Ectodermal cell (in vitro differentiated cells): ENCODE results near the gene AADAT. TPM values are rescaled to one million over a fixed set of nuclear protein-coding genes. Genes with fewer than 3 reads are reported as not detected.

Source experiments
- H3K27ac ChIP-seq: 2 replicates; pipeline ENCODE4 v1.7.0; 2013; ENCODE audit warnings: mild to moderate bottlenecking, low read depth, low read length; ENCODE audit not compliant: insufficient read depth, poor library complexity, severe bottlenecking
- H3K27me3 ChIP-seq: 2 replicates; pipeline ENCODE4 v1.7.0; 2013; ENCODE audit warnings: mild to moderate bottlenecking, low read length; ENCODE audit not compliant: insufficient read depth, control insufficient read depth, poor library complexity, severe bottlenecking
- H3K36me3 ChIP-seq: one replicate; pipeline ENCODE4 v1.7.0; 2013; ENCODE audit warnings: low read length; ENCODE audit not compliant: control insufficient read depth, insufficient read depth
- H3K4me1 ChIP-seq: one replicate; pipeline ENCODE4 v1.7.0; 2013; ENCODE audit warnings: low read length; ENCODE audit not compliant: control insufficient read depth, insufficient read depth
- H3K4me3 ChIP-seq: 2 replicates; pipeline ENCODE4 v1.7.0; 2013; ENCODE audit warnings: low read depth, low read length, control low read depth; ENCODE audit not compliant: insufficient read depth
- H3K9me3 ChIP-seq: 2 replicates; pipeline ENCODE4 v1.7.0; 2013; ENCODE audit warnings: mild to moderate bottlenecking, low read length, moderate library complexity; ENCODE audit not compliant: control insufficient read depth
- WGBS, 2 experiments: methylation state at CpG; one replicate each; pipeline ENCODE4 v1.1.7; 2013; ENCODE audit warnings: missing lambda C conversion rate in 2 of 2; 5-methylcytosine and 5-hydroxymethylcytosine counted together
- polyA plus RNA-seq, 4 experiments: library from polyadenylated mRNA; stranded (reverse); fragments of 50-300 nt; gene quantifications; one replicate each; pipeline ENCODE4 v1.2.3, GENCODE V29; 2013

The AADAT gene
- polyA plus RNA-seq (2013, experiment 1 of 4) = 28.8 TPM
- polyA plus RNA-seq (2013, experiment 2 of 4) = 26.5 TPM
- 25.9 TPM for polyA plus RNA-seq (2013, experiment 3 of 4)
- polyA plus RNA-seq (2013, experiment 4 of 4) = 28.7 TPM

DNA sequence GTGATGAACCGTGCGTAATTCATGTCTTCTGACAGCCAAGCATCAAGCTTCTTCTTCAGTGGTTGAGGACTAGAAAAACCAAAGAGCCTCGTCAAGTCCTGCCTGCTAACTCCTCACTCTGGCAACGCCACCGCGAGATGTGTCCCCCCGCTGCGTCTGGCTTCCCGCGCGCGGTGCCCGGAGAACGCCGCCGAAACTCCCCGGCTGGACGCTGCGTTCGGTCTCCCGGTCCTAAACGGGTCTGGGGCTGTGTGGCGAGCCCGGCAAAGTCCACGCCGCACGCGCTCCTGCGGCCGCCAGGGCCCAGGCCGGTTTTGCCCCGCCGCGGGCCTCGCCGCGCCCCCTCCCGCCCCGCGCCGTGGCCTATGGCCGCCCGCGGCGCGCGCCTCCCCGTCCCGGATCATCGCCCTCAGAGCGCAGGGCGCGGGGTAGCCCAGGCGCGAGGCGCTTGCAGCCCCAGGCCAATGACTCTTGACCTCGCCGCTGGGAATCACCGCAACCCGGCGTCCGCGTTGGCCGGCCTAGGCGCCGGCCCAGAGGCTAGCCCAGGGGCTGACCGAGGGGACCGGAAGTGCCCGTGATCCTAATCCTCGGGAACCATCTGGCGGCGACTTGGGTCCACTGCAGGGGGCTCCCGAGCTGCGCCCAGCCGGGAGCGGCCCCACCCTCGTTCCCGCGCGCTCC, at the start of gene AADAT:
TSS of gene AADAT (minus strand) at position 289 of the 684 bp plus-strand sequence. CDS start at position 23, 266 bp downstream.
- Histone ChIP-seq H3K4me3 (peak within 1 kb of the TSS; percentile 61), H3K27me3 (peaks cover 7% of the 10 kb centered on the region), H3K9me3 (no peaks in the 10 kb centered on the region), H3K27ac (peak within 1 kb of the TSS; percentile 26), H3K36me3 (peaks cover 4% of the 10 kb centered on the region), H3K4me1 (peaks cover 6% of the 10 kb centered on the region)
- WGBS, 2 experiments = 0% methylated on average over 80 of the region's 80 CpGs

DNA sequence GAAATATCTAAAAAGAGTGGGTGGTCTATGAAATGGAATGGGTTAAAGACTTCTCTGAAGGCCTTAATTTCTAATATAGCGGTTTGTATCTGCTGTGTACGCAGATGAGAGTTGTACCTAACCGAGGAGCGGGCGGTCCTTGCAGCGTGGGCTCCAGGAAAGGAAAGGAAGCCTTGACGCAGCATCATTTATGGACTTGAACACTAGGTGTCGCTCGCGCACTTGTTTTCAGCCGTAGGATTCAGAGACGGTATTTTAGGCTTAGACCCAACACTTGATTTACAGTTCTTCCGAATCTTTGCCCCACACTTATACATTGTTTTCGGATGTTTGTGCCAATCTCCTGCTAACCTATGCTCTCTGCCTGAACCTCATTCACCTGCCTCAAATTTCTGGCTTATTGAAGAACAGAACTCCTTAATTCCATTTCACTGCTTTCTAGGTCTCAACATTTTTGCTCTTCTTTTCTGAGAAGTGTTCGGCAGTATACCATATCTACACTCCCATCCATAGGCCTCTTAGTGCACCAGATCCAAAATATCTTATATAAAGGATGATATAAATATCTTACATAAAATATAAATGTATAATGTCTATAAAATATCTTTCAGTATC, 48.9 kb upstream of the AADAT start:
- WGBS, 2 experiments = 16 to 20% methylated on average over 14 to 15 of the region's 15 CpGs

DNA sequence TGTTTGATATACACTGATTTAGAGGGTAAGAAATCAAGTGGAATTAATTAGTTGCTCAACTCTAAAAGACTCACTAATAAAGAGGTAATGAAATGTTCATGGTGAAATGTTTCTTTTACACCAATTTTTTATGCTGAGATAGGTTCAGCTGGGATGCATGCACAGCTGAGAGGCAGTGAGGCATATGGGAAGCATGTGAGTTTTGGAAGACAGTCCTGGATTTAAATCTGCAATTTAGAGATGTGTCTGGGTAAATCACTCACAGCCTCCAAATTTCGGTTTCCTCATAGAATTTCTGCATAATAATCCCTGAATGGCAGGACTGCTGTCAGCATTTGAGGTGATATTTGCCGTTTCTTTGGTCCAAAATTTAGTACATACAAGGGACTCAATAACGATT, 48.2 kb upstream of the AADAT start:
- WGBS, 2 experiments = 89% methylated on average over 3 of the region's 3 CpGs

More for the DNA sequence above, 48.9 kb upstream of the AADAT start:
- Histone ChIP-seq H3K27ac (no peak overlapping the region), H3K9me3 (no peaks in the 10 kb centered on the region), H3K27me3 (no peaks in the 10 kb centered on the region), H3K4me3 (no peak overlapping the region), H3K4me1 (no peaks in the 10 kb centered on the region), H3K36me3 (no peaks in the 10 kb centered on the region)

DNA sequence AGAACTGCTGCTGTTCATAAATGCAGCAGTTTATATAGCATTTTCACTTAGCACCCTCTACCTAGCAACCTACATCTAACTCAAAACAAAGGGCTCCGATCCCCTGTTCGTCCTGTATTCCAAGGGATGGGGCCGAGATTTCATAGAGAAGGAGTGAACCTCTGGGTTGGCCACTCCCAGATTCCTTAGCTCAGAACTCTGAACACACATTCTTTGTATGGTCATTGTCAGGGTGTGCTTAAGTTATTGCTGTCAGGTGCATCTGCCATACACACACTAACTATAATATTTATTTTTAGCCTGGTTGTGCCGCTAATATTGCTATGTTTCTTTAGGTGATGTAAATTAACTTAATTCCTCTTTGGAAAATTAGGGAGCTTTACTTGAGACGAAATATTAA, 47.7 kb upstream of the AADAT start:
- no peaks in the 10 kb centered on the region for H3K36me3 ChIP-seq
- H3K27me3 ChIP-seq = no peaks in the 10 kb centered on the region
- no peaks in the 10 kb centered on the region for H3K4me1 ChIP-seq
- H3K4me3 ChIP-seq = no peak overlapping the region
- WGBS, 2 experiments = 59 to 75% methylated on average over 3 to 5 of the region's 5 CpGs
- H3K27ac ChIP-seq = no peak overlapping the region
- H3K9me3 ChIP-seq = no peaks in the 10 kb centered on the region

More for the DNA sequence above, 48.2 kb upstream of the AADAT start:
- H3K27me3 ChIP-seq = no peaks in the 10 kb centered on the region
- no peaks in the 10 kb centered on the region for H3K9me3 ChIP-seq
- H3K4me3 ChIP-seq = no peak overlapping the region
- H3K36me3 ChIP-seq = no peaks in the 10 kb centered on the region
- no peak overlapping the region for H3K27ac ChIP-seq
- no peaks in the 10 kb centered on the region for H3K4me1 ChIP-seq

DNA sequence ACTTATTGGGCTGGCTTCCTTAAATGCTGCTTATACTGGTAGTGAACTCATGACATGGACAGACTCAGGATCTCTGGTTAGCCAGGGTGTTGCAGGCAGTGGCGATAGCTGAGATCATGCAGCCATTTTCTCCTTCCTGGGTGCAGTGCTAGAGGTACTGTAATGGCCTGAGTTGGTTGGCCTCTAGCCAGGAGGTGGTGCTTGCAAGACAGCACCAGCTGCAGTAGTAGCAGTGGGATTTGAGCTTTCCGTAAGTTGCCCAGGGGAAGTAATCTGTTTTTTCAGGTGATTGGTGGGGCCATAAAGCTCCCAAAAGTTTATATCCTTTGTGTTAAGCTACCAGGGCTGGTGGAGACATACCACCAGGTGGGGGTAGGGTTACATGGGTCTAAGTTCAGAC, 45.1 kb upstream of the AADAT start:
- 93 to 94% methylated on average over 2 of the region's 2 CpGs for WGBS, 2 experiments
- no peaks in the 10 kb centered on the region for H3K4me1 ChIP-seq
- H3K27me3 ChIP-seq = no peaks in the 10 kb centered on the region
- H3K27ac ChIP-seq = no peak overlapping the region
- no peak overlapping the region for H3K4me3 ChIP-seq
- H3K36me3 ChIP-seq = no peaks in the 10 kb centered on the region
- H3K9me3 ChIP-seq = no peaks in the 10 kb centered on the region

DNA sequence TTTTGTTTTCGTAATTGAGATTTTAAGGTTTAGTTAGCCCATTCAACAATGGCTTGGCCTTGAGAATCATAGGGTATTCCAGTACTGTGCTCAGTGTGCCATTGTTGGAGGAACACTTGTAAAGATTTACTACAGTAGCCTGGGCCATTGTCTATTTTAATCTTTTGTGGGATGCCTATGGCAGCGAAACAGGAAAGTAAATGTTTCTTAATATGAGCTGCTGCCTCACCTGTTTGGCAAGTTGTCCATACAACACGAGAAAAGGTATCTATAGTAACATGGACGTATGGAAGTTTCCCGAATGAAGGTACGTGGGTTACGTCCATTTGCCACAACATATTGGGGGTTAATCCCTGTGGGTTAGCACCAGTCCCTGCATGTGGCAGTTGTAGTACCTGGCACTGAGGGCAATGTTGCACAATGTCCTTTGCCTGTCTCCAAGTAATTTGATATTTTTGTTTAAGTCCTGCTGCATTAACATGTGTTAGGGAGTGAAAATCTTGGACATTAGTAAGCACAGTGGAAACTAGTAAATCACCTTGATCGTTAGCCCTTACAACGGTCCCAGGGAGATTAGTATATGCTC, 38.6 kb upstream of the AADAT start:
- Histone ChIP-seq H3K27ac (no peak overlapping the region), H3K4me3 (no peak overlapping the region), H3K27me3 (no peaks in the 10 kb centered on the region), H3K4me1 (no peaks in the 10 kb centered on the region), H3K9me3 (no peaks in the 10 kb centered on the region), H3K36me3 (no peaks in the 10 kb centered on the region)
- WGBS, 2 experiments = 93 to 96% methylated on average over 9 of the region's 9 CpGs

DNA sequence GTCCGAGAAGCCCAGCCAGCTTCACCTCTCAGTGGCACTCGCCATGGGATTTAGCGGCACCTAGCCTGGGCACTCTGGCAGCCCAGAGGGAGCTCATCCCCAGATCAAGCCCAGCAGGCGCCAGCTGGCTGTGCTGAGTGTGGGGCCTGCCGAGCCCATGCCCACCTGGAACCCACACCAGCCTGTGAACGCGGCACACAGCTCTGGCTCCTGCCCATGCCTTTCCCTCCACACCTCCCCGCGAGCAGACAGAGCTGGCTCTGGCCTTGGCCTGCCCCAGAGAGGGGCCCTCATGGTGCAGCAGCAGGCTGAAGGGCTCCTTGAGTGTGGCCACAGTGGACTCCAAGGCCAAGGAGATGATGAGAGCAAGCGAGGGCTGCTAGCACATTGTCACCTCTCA, 38.0 kb upstream of the AADAT start:
- H3K4me1 ChIP-seq = no peaks in the 10 kb centered on the region
- WGBS, 2 experiments = 90 to 92% methylated on average over 10 of the region's 10 CpGs
- no peaks in the 10 kb centered on the region for H3K36me3 ChIP-seq
- H3K27me3 ChIP-seq = no peaks in the 10 kb centered on the region
- no peak overlapping the region for H3K4me3 ChIP-seq
- H3K9me3 ChIP-seq = peaks cover 3% of the 10 kb centered on the region
- no peak overlapping the region for H3K27ac ChIP-seq

DNA sequence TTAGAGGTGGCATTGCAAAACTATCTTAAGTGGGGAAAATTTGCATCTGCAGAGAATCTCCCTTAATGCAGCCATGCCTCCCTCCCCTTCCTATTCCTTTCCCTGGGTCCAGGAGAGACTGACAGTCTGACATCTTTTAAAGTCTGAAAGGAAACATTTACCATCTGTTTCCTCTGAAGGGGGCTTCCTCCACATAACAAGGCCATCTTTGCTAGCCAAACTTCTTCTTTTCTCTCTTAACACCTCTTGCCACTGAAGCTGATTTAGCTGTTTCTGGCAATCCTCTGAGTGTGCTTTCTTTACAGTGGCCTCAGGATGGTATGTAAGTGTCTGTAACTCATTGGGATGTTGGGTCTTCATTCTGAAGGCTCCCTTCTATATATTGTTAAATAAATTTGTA, 34.6 kb upstream of the AADAT start:
- Histone ChIP-seq H3K4me1 (no peaks in the 10 kb centered on the region), H3K36me3 (no peaks in the 10 kb centered on the region), H3K27me3 (no peaks in the 10 kb centered on the region), H3K27ac (no peak overlapping the region), H3K4me3 (no peak overlapping the region), H3K9me3 (peaks cover 3% of the 10 kb centered on the region)

DNA sequence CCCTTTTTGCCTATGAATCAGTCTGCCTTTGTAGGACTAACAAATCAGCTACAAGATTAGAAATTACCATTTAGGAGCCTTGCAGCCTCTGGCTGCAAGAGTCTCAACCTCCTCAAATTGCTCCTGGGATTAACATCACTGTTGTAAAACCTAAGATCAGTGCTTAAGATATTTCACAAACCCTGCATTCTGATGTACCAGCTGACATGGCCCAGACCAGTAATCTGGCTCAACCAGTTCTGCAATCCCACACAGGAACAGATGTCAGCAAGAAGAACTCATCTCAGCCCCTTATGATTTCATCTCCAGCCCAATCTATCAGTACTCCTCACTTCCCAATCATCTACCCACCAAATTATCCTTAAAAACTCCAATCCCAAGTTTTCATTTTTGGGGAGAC, 32.5 kb upstream of the AADAT start:
- Histone ChIP-seq H3K36me3 (no peaks in the 10 kb centered on the region), H3K27ac (no peak overlapping the region), H3K4me3 (no peak overlapping the region), H3K9me3 (peaks cover 3% of the 10 kb centered on the region), H3K4me1 (no peaks in the 10 kb centered on the region), H3K27me3 (no peaks in the 10 kb centered on the region)

DNA sequence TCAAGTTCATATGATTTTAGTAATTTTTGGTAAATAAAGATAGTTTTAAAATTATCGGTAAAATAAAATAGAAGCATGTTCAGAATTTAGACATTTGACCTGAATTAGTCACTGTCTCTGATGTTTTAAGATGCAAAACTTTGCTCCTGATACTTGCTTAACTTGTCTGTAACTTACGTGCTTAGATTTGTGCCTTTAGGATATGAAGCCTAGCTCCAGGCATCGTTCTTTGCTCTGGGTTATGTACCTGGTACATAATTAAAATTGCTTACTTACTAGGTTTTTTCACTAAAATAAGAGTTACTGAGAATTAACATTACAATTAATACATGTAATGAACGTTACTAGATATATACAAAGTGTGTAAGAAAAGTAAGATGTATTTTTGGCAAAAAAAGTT, 24.9 kb upstream of the AADAT start:
- no peaks in the 10 kb centered on the region for H3K9me3 ChIP-seq
- H3K36me3 ChIP-seq = no peaks in the 10 kb centered on the region
- H3K27me3 ChIP-seq = no peaks in the 10 kb centered on the region
- WGBS, 2 experiments = 95 to 98% methylated on average over 3 to 4 of the region's 4 CpGs
- H3K4me3 ChIP-seq = no peak overlapping the region
- H3K27ac ChIP-seq = no peak overlapping the region
- H3K4me1 ChIP-seq = peaks cover 16% of the 10 kb centered on the region
